ENCODE results near the gene CEP170B. TPM values are rescaled to one million over a fixed set of nuclear protein-coding genes. Genes with fewer than 3 reads are reported as not detected.
A peak's percentile ranks its signal among the peaks of the same experiment; 100 is the strongest.

CEP170B gene
- total and polyA plus RNA-seq, 2 of the 13 experiments (the other 11 are each of a cell fraction or from before 2014, with no cell fraction given): 4.3 to 8.8 TPM

- TF ChIP-seq IRX3 (CRISPR knock-in tag; IDR thresholded peaks at IDR 0.05; ENCODE audit: borderline replicate concordance, low read depth) (no peak), CEBPG (CRISPR knock-in tag; IDR thresholded peaks at IDR 0.05) (no peak), NR0B2 (CRISPR knock-in tag; IDR thresholded peaks at IDR 0.05) (no peak), SP5 (CRISPR knock-in tag; IDR thresholded peaks at IDR 0.05; ENCODE audit: borderline replicate concordance, low read depth) (peak; percentile 52), SIN3B (IDR thresholded peaks at IDR 0.05; ENCODE audit: low read length) (no peak), ZNF383 (CRISPR knock-in tag; IDR thresholded peaks at IDR 0.05; ENCODE audit: borderline replicate concordance) (peak; percentile 99), JUND (CRISPR knock-in tag; IDR thresholded peaks at IDR 0.05) (no peak), ZNF615 (CRISPR knock-in tag; IDR thresholded peaks at IDR 0.05; ENCODE audit: borderline replicate concordance) (no peak), DZIP1 (CRISPR knock-in tag; IDR thresholded peaks at IDR 0.05) (no peak), CREB1 (IDR thresholded peaks at IDR 0.05) (no peak), CREB1 (CRISPR knock-in tag; IDR thresholded peaks at IDR 0.05) (no peak), PPARG (CRISPR knock-in tag; conservative IDR thresholded peaks at IDR 0.05) (0 out of 2 replicates have a peak, but pooled peaks have one; percentile 27), ZNF136 (CRISPR knock-in tag; IDR thresholded peaks at IDR 0.05; ENCODE audit: low read depth) (no peak), YY1 (IDR thresholded peaks at IDR 0.05; ENCODE audit: insufficient read depth, insufficient replicate concordance, low read depth, low read length) (no peak), KMT2A (CRISPR knock-in tag; IDR thresholded peaks at IDR 0.05) (peak; percentile 39; the same call in 1 of the 2 replicates), ZNF446 (CRISPR knock-in tag; IDR thresholded peaks at IDR 0.05) (no peak), RAD21 (CRISPR knock-in tag; IDR thresholded peaks at IDR 0.05) (0 out of 2 replicates have a peak, but pooled peaks have one; percentile 14), SOX13 (IDR thresholded peaks at IDR 0.05) (no peak), SOX13 (CRISPR knock-in tag; conservative IDR thresholded peaks at IDR 0.05 in 1 of 2, IDR thresholded peaks at IDR 0.05 in 1 of 2) (peak in 1 of 2 experiments; percentile 56; a peak in 2 of 4 replicates), TOPORS (CRISPR knock-in tag; IDR thresholded peaks at IDR 0.05) (peak; percentile 19; the same call in 1 of the 2 replicates), NKX3-1 (CRISPR knock-in tag; IDR thresholded peaks at IDR 0.05) (no peak), STAG1 (CRISPR knock-in tag; IDR thresholded peaks at IDR 0.05) (no peak)
- TF ChIP-seq, protein P1, sequence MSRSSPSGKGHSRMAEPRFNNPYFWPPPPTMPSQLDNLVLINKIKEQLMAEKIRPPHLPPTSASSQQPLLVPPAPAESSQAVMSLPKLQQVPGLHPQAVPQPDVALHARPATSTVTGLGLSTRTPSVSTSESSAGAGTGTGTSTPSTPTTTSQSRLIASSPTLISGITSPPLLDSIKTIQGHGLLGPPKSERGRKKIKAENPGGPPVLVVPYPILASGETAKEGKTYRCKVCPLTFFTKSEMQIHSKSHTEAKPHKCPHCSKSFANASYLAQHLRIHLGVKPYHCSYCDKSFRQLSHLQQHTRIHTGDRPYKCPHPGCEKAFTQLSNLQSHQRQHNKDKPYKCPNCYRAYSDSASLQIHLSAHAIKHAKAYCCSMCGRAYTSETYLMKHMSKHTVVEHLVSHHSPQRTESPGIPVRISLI (CRISPR knock-in tag; IDR thresholded peaks at IDR 0.05; ENCODE audit: borderline replicate concordance): no peak
- TF ChIP-seq, protein P2, sequence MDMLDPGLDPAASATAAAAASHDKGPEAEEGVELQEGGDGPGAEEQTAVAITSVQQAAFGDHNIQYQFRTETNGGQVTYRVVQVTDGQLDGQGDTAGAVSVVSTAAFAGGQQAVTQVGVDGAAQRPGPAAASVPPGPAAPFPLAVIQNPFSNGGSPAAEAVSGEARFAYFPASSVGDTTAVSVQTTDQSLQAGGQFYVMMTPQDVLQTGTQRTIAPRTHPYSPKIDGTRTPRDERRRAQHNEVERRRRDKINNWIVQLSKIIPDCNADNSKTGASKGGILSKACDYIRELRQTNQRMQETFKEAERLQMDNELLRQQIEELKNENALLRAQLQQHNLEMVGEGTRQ (IDR thresholded peaks at IDR 0.05; ENCODE audit: low read depth, low read length): no peak
- TF ChIP-seq, protein P2 (CRISPR knock-in tag; IDR thresholded peaks at IDR 0.05; ENCODE audit: borderline replicate concordance): no peak
Measured at GRCh38 chr14:104864267-104865080, 594 bp upstream of the CEP170B start (continued).
